GM18505 (cell line): Measurements from ENCODE around the gene MTMR3.

ENCODE experiments used
- ATAC-seq: cut with Tn5 transposase; IDR thresholded peaks from one replicate; pipeline ENCODE4 v1.9.1; 2021; ENCODE audit not compliant: unreplicated experiment
- POLR2A ChIP-seq: IDR thresholded peaks from 4 replicates; pipeline ENCODE4 v1.6.1; 2011; ENCODE audit warnings: borderline replicate concordance; ENCODE audit not compliant: insufficient read depth, insufficient read length; ENCODE audit errors: extremely low read depth

The MTMR3 gene

GRCh38 chr22:30031764-30032455, 148.9 kb downstream of the MTMR3 start:
- no peak for TF ChIP-seq POLR2A
- ATAC-seq: no peak

- no peak for TF ChIP-seq POLR2A
- ATAC-seq: no peak
Observed at GRCh38 chr22:30033137-30033536, 150.2 kb downstream of the MTMR3 start.

- no peak for TF ChIP-seq POLR2A
- ATAC-seq: no peak
Observed at GRCh38 chr22:30033901-30034300, 150.9 kb downstream of the MTMR3 start.

GRCh38 chr22:30036656-30037055, 153.7 kb downstream of the MTMR3 start:
- TF ChIP-seq POLR2A: no peak
- no peak for ATAC-seq

GRCh38 chr22:30038219-30038618, 155.2 kb downstream of the MTMR3 start:
- no peak for TF ChIP-seq POLR2A
- ATAC-seq: no peak

- TF ChIP-seq POLR2A: no peak
- no peak for ATAC-seq
Observed at GRCh38 chr22:30040499-30041260, 157.7 kb downstream of the MTMR3 start.

- no peak for TF ChIP-seq POLR2A
- no peak for ATAC-seq
Observed at GRCh38 chr22:30041475-30041874, 158.5 kb downstream of the MTMR3 start.

- no peak for ATAC-seq
- no peak for TF ChIP-seq POLR2A
Observed at GRCh38 chr22:30041881-30042280, 158.9 kb downstream of the MTMR3 start.

- ATAC-seq: no peak
Observed at GRCh38 chr22:30043161-30043560, 160.2 kb downstream of the MTMR3 start.

GRCh38 chr22:30044369-30044768, 161.4 kb downstream of the MTMR3 start:
- no peak for TF ChIP-seq POLR2A
- no peak for ATAC-seq

More at GRCh38 chr22:30043161-30043560, 160.2 kb downstream of the MTMR3 start:
- no peak for TF ChIP-seq POLR2A

- TF ChIP-seq POLR2A: no peak
- no peak for ATAC-seq
Observed at GRCh38 chr22:30044881-30045493, 162.0 kb downstream of the MTMR3 start.

GRCh38 chr22:30045494-30045887, 162.5 kb downstream of the MTMR3 start:
- ATAC-seq: no peak

GRCh38 chr22:30045901-30046715, 163.1 kb downstream of the MTMR3 start:
- no peak for TF ChIP-seq POLR2A
- no peak for ATAC-seq

More at GRCh38 chr22:30045494-30045887, 162.5 kb downstream of the MTMR3 start:
- no peak for TF ChIP-seq POLR2A
